HEK293 (cell line): Measurements from ENCODE around the gene ARMC8.

ENCODE experiments used
- HOXC10 ChIP-seq: sonication (generic); formaldehyde crosslinking; IDR thresholded peaks from 2 replicates; pipeline ENCODE4 v1.8.1; 2023; ENCODE audit warnings: mild to moderate bottlenecking, missing genetic modification reagents
- KLF1 ChIP-seq: fragments of 450-650 bp; formaldehyde crosslinking; IDR thresholded peaks from 2 replicates; pipeline ENCODE4 v1.5.1; 2016; ENCODE audit warnings: missing biosample characterization, missing genetic modification characterization
- KLF7 ChIP-seq: fragments of 450-650 bp; formaldehyde crosslinking; IDR thresholded peaks from 2 replicates; pipeline ENCODE4 v1.5.1; 2016; ENCODE audit warnings: missing biosample characterization, missing genetic modification characterization, borderline replicate concordance
- KLF9 ChIP-seq: fragments of 450-650 bp; formaldehyde crosslinking; IDR thresholded peaks from 2 replicates; pipeline ENCODE4 v1.5.1; 2016; ENCODE audit warnings: missing biosample characterization, missing genetic modification characterization, low read depth
- TCF7L2 ChIP-seq: IDR thresholded peaks from 2 replicates; pipeline ENCODE4 v1.6.1; 2011; ENCODE audit warnings: low read depth, mild to moderate bottlenecking, inconsistent platforms, low read length, moderate library complexity, borderline replicate concordance
- ZNF324 ChIP-seq: fragments of 450-650 bp; formaldehyde crosslinking; IDR thresholded peaks from 2 replicates; pipeline ENCODE4 v1.5.1; 2016; ENCODE audit warnings: missing biosample characterization, missing genetic modification characterization
- ZNF366 ChIP-seq: fragments of 450-650 bp; formaldehyde crosslinking; conservative IDR thresholded peaks from 2 replicates; pipeline ENCODE4 v1.5.1; 2016; ENCODE audit warnings: missing biosample characterization, missing genetic modification characterization
- ZNF423 ChIP-seq: fragments of 450-650 bp; formaldehyde crosslinking; IDR thresholded peaks from 2 replicates; pipeline ENCODE4 v1.5.1; 2016; ENCODE audit warnings: missing biosample characterization, missing genetic modification characterization
- ZNF600 ChIP-seq: fragments of 450-650 bp; formaldehyde crosslinking; IDR thresholded peaks from 2 replicates; pipeline ENCODE4 v1.5.1; 2016; ENCODE audit warnings: missing biosample characterization, missing genetic modification characterization
- TF ChIP-seq, protein P1 (sequence below): fragments of 450-650 bp; formaldehyde crosslinking; IDR thresholded peaks from 2 replicates; pipeline ENCODE4 v1.5.1; 2016; ENCODE audit warnings: missing biosample characterization, missing genetic modification characterization
- TF ChIP-seq, protein P2 (sequence below): fragments of 450-650 bp; formaldehyde crosslinking; IDR thresholded peaks from 2 replicates; pipeline ENCODE4 v1.5.1; 2016; ENCODE audit warnings: missing biosample characterization, missing genetic modification characterization, low read depth
- TF ChIP-seq, protein P3 (sequence below): IDR thresholded peaks from 2 replicates; pipeline ENCODE4 v1.6.1; 2011; ENCODE audit warnings: mild to moderate bottlenecking, low read depth, low read length, borderline replicate concordance

DNA sequence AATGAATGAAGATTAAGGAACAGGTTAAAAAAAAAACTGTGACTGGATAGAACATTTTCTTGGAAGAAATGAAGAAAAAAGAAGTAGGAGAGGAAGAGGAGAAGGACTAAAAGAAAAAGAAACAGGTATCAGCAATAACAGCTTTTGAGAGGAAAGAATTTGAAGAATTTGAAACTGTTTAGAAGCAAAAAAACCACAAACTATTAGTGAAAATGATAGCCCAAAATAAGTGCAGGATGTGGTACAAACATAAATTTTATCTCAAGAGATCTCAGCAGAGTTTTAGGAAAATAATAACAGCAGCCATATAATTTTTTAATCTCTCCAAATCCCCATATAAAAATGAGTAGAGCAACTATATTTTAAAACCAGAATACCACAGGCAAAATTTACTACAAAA lies 46.2 kb upstream of the ARMC8 start:
- no peak for TF ChIP-seq ZNF366
- TF ChIP-seq, protein P1, sequence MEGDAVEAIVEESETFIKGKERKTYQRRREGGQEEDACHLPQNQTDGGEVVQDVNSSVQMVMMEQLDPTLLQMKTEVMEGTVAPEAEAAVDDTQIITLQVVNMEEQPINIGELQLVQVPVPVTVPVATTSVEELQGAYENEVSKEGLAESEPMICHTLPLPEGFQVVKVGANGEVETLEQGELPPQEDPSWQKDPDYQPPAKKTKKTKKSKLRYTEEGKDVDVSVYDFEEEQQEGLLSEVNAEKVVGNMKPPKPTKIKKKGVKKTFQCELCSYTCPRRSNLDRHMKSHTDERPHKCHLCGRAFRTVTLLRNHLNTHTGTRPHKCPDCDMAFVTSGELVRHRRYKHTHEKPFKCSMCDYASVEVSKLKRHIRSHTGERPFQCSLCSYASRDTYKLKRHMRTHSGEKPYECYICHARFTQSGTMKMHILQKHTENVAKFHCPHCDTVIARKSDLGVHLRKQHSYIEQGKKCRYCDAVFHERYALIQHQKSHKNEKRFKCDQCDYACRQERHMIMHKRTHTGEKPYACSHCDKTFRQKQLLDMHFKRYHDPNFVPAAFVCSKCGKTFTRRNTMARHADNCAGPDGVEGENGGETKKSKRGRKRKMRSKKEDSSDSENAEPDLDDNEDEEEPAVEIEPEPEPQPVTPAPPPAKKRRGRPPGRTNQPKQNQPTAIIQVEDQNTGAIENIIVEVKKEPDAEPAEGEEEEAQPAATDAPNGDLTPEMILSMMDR (tag by site-specific recombination): no peak
- TF ChIP-seq KLF1: no peak
- no peak for TF ChIP-seq ZNF324 (tag by site-specific recombination)
- no peak for TF ChIP-seq HOXC10 (CRISPR knock-in tag)
- no peak for TF ChIP-seq TCF7L2
- TF ChIP-seq, protein P2, sequence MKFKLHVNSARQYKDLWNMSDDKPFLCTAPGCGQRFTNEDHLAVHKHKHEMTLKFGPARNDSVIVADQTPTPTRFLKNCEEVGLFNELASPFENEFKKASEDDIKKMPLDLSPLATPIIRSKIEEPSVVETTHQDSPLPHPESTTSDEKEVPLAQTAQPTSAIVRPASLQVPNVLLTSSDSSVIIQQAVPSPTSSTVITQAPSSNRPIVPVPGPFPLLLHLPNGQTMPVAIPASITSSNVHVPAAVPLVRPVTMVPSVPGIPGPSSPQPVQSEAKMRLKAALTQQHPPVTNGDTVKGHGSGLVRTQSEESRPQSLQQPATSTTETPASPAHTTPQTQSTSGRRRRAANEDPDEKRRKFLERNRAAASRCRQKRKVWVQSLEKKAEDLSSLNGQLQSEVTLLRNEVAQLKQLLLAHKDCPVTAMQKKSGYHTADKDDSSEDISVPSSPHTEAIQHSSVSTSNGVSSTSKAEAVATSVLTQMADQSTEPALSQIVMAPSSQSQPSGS (tag by site-specific recombination): no peak
- TF ChIP-seq KLF7: no peak
- TF ChIP-seq KLF9 (tag by site-specific recombination): no peak
- TF ChIP-seq ZNF423: no peak
- TF ChIP-seq, protein P3, sequence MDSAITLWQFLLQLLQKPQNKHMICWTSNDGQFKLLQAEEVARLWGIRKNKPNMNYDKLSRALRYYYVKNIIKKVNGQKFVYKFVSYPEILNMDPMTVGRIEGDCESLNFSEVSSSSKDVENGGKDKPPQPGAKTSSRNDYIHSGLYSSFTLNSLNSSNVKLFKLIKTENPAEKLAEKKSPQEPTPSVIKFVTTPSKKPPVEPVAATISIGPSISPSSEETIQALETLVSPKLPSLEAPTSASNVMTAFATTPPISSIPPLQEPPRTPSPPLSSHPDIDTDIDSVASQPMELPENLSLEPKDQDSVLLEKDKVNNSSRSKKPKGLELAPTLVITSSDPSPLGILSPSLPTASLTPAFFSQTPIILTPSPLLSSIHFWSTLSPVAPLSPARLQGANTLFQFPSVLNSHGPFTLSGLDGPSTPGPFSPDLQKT: no peak
- no peak for TF ChIP-seq ZNF600
